LNCaP clone FGC (cell line): ENCODE data around the gene NR1H4.
"Not testable (repeated sequence)": the region's sequence is repeated elsewhere in the genome, so short reads cannot be mapped to it uniquely, and the experiment has no call there.

Experiments
- DNase-seq: peaks from one replicate; pipeline ENCODE4 v3.0.0-alpha.2; 2011; ENCODE audit warnings: low read depth
- H3K4me3 ChIP-seq: 2 replicates; pipeline ENCODE4 v1.5.1; 2011; ENCODE audit warnings: mild to moderate bottlenecking, low read depth, low read length, control low read depth
- TF ChIP-seq, protein P1 (sequence below): IDR thresholded peaks from 2 replicates; pipeline ENCODE4 v1.5.1; 2012; ENCODE audit warnings: mild to moderate bottlenecking; ENCODE audit not compliant: control insufficient read depth, insufficient read depth; ENCODE audit errors: extremely low read depth

NR1H4 gene

DNA sequence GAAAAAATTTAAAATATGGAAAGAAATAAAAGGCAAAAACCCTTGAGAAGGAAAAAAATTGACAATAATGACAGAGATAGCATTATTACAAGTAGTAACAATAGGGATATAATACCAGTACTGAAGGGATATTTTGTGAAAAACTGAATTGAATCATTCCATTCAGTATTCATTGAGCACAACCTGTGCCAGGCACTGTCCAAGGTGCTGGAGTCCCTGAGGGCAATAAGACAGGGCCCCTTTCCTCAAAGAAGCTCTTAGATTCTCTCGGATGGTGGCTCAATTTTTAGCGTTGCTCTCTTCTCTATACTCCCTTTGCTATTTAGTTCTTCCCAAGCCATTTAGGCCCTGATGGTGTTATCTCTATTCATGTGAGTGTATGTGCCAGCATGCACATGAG is 65.5 kb downstream of the NR1H4 start:
- DNase-seq: peak; percentile 6
- TF ChIP-seq, protein P1, sequence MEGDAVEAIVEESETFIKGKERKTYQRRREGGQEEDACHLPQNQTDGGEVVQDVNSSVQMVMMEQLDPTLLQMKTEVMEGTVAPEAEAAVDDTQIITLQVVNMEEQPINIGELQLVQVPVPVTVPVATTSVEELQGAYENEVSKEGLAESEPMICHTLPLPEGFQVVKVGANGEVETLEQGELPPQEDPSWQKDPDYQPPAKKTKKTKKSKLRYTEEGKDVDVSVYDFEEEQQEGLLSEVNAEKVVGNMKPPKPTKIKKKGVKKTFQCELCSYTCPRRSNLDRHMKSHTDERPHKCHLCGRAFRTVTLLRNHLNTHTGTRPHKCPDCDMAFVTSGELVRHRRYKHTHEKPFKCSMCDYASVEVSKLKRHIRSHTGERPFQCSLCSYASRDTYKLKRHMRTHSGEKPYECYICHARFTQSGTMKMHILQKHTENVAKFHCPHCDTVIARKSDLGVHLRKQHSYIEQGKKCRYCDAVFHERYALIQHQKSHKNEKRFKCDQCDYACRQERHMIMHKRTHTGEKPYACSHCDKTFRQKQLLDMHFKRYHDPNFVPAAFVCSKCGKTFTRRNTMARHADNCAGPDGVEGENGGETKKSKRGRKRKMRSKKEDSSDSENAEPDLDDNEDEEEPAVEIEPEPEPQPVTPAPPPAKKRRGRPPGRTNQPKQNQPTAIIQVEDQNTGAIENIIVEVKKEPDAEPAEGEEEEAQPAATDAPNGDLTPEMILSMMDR: no peak
- H3K4me3 ChIP-seq: no peak overlapping the region

DNA sequence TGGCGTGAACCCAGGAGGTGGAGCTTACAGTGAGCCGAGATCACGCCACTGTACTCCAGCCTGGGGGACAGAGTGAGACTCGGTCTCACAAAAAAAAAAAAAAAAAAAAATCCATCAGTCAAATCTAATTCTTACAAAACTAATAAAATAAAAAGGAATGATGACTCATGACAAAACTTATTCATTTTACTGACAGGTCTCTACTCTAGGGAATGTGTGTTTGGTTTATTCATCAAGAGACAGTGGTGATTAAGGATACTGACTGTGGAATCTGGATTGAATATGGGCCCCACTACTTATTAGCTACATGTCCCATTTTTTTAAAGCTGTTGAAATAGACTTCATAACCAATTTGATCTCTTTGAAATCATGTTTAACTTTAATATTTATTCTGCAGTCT is 70.5 kb downstream of the NR1H4 start:
- TF ChIP-seq, protein P1: no peak
- DNase-seq: no peak
- no peak overlapping the region for H3K4me3 ChIP-seq

DNA sequence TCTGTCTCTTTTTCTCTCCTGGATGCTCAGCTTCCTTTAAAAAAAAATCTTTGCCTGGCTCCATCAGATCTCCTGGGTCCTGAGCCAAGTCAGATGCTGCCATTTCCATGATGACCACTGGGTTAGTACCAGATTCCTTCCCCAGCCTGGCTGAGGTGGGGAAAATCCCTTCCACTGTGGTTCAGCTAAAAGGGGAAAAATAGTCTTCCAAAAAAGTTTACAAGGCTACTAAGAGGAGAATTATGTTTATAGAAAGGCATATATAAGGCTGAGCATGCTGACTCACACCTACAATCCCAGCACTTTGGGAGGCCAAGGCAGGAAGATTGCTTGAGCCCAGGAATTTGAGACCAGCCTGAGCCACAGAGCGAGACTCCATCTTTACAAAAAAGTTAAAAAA is 71.4 kb downstream of the NR1H4 start:
- H3K4me3 ChIP-seq: no peak overlapping the region
- no peak for DNase-seq
- TF ChIP-seq, protein P1: no peak

DNA sequence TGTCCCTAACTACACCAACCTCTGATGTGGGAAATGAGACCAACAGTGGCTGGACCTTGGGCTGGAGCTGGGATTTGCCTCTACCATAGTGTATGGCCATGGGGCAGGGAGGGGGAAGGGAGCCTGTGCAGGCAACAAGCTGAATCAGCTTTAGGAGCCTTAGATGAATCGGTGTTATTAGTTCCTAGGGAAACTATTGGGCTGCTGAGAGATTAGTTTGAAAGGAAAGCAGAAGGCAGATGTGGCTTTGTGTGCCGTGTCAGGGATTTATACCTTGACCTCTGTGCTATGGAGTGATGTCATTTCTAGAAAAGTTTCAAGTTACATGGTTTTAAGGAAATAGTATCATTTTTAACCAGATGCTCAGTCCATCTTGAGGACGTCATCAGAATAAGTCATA is 80.3 kb downstream of the NR1H4 start:
- DNase-seq: no peak
- TF ChIP-seq, protein P1: no peak
- H3K4me3 ChIP-seq: no peak overlapping the region

DNA sequence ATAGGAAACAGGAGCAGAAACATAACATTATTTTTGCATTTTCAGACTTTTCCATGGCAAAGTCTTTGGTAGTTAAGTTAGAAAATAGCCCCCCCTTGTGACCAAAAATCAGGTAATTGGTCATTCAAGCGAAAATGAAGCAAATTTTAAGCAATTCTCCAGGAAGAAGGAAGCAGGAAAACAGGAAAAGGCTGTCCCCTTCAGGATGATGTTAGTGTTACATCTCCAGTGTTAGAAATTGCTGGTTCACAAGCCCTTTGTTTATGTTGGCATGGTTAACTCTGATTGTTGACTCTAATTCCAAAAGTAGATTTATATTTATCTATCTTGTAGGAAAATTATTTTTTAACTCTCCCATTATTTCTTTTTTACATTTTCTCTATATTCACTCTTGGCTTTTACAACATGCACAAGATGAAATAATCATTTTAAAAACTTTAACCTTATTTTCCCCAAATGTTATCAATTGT is 81.0 kb downstream of the NR1H4 start:
- peak; percentile 90 for DNase-seq
- no peak overlapping the region for H3K4me3 ChIP-seq
- TF ChIP-seq, protein P1: peak; percentile 90

DNA sequence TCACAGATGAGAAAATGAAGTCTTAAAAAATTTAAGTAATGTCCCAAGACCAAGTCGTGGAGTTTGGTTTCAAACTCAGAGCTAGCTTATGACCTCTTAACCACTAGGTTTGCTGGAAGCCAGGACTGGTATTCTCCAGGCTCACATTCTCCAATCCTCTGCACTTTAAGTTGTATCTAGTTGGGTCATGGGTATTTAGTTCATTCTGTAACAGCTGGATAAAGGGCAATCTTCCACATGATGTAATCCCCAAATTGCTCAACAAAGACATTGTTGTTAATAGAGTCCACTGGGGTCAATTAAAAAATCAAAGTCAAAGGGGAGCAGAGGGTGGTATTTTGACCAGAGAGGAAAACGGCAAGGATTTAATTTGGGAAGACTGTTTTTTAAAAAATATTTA is 82.1 kb downstream of the NR1H4 start:
- TF ChIP-seq, protein P1: no peak
- no peak for DNase-seq
- no peak overlapping the region for H3K4me3 ChIP-seq

DNA sequence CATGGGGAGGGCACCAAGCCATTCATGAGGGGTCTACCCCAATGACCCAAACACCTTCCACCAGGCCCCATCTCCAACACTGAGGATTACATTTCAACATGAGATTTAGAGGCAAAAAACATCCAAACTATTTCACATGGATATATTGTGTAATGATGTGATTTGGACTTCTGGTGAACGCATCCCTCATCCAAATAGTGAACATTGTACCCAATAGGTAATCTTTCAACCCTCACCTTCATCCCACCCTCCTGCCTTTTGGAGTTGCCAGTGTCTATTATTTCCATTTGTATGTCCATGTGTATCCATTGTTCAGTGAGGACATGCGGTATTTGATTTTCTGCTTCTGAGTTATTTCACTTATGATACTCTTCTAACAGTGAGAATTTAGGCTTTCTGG is 83.7 kb downstream of the NR1H4 start:
- DNase-seq: no peak
- no peak overlapping the region for H3K4me3 ChIP-seq
- TF ChIP-seq, protein P1: no peak

DNA sequence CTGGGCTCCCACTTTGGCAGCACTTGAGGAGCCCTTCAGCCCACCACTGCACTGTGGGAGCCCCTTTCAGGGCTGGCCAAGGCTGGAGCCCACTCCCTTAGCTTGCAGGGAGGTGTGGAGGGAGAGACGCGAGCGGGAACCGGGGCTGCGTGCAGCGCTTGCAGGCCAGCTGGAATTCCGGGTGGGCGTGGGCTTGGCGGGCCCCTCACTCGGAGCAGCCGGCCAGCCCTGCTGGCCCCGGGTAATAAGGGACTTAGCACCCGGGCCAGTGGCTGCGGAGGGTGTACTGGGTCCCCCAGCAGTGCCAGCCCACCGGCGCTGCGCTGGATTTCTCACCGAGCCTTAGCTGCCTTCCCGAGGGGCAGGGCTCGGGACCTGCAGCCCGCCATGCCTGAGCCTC is 85.6 kb downstream of the NR1H4 start:
- not testable (repeated sequence) for DNase-seq, H3K4me3 ChIP-seq
